GM21717 (cell line): Measurements from ENCODE around the gene CPEB3.

ENCODE experiments used
- ATAC-seq: cut with Tn5 transposase; IDR thresholded peaks from one replicate; pipeline ENCODE4 v1.9.1; 2021; ENCODE audit warnings: mild to moderate bottlenecking, moderate library complexity; ENCODE audit not compliant: unreplicated experiment

Gene CPEB3

DNA sequence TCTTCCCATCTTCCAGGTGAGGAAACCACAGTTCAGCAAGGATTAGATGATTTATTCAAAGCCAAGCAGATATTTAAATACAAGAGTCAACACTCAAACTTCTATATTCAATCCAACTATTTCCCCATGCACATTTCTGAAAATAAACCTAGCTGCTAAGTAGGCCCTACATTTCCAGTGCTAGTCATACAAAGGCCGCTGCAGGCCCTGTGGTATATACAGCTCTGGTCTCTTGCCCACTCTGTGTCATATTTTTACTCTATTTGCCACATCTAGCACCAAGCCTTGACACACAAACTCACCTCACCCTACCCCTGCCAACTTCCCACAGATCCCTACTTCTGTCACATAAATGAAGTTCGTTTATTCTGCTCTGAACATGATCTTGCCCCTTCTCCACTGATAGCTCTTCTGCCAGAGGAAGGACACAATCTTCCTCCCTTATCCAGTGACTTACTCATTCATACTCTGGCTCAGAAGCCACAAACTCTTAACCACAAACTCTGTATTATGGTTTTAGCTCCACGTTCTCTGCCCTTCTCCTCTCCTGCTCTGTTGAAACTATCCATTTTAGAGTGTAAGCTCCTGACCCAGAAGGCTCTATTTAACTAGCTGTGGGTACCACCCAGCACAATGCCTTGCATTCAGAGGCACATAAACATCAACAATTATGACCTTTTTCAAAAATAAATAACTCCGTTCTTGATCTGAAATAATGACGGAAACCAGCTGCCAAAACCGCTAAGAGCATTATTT, 180.7 kb downstream of the CPEB3 start:
- ATAC-seq, result no peak

DNA sequence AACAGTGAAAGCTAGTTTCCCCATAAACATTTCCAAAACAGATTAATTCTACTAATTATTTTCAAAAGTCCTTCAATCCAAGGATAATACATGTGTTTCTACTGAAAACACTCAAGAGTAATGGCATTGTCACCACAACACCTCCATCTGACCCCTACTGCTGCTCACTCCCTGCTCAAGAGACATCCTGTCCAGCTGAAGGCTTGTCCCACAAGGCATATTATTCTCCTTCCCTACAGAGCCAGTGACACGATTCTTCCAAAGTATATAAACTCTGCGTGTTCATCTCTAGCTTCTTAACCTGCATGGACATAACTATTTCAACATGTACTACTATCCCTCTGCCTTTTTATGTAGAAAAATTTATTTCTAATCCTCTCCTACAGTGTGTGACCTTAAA, 182.1 kb downstream of the CPEB3 start:
- no peak for ATAC-seq

DNA sequence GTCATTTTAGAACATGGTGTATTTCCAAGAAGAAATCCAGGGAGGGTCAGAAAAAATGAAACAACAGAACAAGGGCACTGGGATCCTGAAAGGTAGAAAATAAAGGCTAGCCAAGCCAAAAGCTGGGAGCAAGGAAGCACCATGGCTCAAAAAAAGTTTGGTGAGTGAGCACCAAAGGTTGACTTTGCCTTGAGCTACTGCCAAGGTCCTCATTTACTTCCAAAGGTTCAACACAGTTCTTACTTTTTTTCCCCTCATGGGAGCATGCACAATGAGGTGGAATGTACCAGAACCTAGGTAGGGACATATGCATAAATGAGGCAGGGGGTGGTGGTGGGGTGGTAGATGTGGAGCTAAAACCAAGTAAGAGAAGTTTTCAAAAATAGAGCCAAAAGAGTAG, 182.8 kb downstream of the CPEB3 start:
- ATAC-seq, result no peak

DNA sequence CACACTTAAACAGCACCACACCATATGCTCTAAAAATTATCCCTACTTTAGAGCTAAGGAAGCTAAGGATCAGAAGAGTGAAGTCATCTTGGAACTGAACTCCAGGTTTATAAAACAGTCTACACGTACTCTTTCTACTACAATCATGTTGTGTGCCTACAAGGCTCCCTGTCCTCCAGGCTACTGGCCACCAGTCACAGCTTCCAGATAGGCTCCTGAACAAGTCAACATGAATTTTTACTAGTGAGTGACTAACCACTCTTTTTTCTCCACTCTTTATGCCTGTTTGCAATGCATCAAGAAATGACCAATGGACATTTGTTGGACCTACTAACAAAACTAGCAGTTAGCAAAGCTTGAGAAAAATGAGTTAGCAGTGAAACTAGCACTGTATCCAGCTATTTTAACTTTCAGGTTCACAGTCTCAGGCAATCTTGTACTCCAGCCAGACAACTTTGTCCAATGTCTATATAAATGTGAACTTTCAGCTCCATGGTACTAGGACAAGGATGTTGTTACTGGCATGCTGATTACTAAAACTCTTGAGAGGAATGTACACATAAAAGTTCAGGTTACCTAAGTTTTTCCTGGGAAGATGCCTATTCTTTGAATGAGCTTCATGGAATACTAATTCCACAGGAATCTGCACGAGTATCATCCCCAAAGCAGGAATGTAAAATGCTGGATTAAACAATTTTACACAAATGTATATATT, 187.3 kb downstream of the CPEB3 start:
- ATAC-seq, result no peak

DNA sequence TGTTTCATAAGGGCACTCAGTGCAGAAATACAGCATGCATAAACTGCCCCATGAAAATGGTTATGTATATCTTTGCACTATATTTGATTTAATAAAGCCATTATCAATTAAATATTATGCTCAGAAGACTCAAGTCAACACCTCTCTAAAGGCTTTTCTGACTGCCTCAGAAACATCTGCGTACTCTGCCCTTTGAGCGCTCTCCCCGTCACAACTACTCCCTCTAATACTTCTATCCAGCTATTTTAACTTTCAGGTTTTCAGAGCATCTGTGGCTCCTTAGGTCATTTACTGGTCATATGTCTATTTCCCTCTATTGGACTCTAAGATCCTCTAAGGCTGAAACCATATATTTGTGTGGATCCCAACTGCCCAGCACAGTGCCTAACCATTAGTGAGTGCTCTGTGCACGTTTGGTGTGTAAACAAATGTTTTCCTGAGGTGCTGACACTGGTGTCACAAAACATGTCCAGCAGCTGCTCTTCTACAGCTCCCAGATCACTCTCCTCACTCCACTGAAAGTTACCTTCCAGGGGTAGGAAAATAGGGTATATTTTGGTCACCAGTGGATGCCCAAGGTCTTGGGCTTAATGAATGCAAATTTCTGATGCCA, 188.2 kb downstream of the CPEB3 start:
- no peak for ATAC-seq

DNA sequence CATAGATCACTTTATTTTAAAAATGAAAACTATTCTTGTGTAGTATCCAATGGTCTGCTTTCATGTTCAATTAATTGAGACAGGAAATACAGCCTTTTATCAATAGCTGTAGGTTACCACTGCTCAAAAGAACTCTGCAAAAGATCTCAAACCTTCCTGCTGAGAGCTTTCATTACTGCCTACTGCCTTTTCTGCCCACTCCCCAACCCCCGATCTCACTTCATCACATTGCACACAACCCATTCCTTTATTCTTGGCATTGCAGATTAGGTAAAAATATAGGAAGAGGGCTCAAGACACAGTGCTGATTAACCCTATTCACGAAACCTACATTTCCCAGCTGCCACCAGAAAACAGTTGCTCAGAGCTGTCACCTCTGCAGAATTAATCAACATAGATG, 195.9 kb downstream of the CPEB3 start:
- ATAC-seq, result no peak

DNA sequence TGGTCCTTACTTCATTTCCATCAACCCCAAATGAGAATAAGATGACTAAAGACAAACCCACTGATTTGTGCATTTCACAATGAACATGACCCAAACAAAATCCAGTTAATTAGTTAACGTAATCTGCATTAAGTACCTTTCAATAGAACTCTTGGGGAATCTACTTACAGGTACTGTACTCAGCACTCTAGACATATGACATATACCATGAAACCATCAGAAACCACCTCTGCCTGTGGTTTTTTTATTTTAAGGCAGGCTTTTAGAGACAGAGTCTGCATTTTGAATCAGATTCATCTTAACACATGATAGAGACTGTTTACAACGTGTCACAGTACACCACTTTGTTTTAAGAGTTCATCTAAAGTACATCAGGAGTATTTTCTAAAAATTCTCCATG, 198.9 kb downstream of the CPEB3 start:
- peak; percentile 66 for ATAC-seq

DNA sequence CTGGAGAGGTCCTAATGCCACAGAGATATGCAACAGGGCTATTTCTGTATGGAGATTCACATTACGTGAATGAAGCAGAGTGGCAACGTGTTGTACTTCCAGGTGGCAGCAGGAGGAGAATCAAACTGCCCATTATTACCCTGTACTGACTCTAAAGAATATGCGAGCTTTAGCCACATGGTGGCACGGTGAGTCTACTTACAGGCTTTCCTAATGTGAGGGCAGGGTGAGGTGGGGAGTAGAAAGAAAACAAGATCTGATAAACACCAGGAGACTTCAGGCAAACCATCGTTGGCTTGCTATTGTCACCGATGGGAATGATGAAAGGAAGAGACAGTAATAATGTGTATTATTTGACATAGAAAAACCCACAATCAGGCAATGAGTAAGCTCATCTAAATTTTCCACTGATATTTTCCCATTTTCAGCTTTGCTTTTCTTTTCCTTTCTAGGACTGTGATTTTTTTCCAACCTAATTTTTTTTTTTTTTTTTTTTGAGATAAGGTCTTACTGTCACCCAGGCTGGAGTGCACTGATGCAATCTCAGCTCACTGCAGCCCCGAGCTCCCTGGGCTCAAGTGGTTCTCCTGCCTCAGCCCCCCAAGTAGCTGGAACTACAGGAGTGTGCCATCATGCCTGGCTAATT, 203.0 kb downstream of the CPEB3 start:
- peak; percentile 83 for ATAC-seq

DNA sequence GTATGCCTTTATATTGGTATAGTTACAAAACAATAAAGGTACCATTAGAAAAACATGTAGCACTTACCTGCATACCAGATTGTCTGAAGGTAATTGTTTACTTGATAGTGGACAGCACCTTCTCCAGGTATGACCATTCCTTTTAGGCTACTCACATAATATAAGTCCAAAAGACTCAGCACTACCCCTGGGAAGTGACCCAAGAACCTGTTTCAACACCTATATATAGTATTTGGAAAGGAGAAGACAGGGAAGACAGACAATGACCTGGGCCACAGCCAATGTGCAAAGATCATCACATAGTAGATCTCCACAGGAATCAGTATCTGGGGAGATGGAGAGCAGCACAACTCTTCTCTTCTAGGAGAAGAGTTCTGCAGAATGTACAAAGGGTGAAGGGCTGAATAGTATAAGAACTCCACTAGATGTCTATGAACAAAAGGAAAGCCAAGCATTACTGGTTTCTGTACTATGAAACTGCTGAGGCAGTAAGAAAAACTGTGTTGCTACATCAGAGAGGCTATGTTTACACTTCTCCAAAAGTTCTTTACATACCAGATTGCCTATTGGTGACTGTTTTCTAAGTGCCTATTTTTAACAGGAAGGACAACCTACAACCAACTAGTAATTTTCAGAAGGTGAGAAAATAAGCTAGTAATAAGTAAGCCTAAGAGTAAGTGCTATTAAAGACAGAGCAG, 208.1 kb downstream of the CPEB3 start:
- ATAC-seq, result no peak

DNA sequence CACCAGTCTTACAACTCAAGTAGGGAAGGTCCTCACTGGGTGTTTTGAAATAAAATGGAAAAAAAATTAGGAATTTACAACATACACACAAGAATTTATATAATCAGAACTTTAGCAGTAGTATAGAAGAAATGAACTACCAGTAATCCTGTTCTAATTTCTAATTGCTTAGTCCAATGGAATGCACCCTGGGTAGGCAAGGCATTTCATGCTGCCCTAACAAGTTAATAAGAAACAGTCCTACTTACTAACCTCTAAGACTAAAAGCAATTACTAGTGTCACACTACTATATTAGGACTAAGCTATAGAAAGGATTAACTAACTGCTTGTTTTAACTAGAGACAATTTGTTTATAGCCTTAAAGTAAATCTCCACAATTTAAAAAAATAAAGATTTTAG, 209.2 kb downstream of the CPEB3 start:
- ATAC-seq, result no peak

DNA sequence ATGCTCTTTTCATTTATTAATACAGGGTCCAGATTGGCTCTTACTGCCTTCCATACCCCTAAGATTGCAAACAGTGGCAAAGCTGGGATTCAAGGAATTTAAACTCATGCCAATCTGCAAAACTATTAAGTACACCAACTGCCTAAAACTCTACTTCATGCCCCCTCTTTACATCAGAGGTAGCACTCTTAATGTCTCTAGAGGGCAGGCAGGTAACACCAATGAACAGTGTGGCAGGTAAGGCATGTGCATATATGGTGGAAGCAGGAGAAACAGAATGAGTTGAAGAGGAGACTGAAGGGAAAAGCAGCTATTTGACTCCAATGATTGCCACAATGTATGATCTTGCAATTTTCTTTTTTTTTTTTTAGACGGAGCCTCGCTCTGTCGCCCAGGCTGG, 210.6 kb downstream of the CPEB3 start:
- no peak for ATAC-seq

DNA sequence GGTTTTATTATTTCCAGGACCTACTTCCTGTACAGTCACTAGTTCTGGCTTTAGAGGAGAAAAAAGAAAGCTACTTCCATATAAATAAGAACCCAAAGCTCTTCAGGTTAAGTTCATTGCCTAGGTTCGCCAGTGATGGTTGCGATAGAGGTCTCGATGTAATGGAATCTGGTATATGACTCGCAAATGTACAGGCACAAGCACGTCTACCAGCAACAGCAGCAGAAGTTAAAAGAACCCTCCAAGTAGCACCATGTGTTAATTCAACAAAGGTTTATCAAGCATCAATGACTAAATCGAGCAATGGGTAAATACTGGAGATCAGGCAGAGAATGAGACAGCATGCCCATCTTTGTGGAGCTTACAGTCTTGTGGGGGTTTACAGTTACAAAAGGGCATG, 211.9 kb downstream of the CPEB3 start:
- no peak for ATAC-seq

DNA sequence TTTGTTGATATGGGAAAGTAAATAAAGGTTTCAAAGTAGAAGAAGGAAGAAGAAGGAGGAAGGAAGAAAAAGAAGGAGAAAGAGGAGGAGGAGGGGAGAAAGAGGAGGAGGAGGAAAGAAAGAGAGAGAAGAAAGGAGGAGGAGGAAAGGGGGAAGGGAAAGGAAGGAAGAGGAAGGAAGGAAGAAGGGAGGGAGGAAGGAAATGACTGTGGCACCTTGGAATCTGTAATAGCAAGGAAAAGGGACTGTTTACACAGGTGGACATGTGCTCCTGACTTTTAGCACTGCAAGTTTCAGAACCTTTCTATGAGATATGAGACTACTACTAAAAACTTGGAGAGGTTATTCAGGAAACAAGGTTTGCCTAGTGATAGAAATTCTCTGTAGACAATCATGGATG, 214.2 kb downstream of the CPEB3 start:
- ATAC-seq, result no peak

DNA sequence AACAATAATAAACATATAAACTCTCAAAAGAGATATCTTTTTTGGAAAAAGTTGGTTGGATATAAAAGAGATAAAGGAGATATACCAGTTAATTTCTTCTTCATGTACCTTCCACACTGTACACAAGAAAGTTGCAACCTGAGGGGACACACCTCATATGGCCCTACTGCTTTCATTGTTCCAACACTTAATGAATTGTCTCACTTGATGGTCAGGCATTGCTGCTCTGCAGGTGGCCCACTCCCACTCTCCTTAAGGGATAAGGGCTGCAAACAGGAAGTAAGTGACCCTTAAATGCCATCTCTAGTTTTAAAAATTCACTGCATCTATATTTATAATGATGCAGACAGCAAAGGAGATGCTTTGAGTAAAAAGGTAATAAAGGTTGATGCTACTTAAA, 215.0 kb downstream of the CPEB3 start:
- no peak for ATAC-seq

DNA sequence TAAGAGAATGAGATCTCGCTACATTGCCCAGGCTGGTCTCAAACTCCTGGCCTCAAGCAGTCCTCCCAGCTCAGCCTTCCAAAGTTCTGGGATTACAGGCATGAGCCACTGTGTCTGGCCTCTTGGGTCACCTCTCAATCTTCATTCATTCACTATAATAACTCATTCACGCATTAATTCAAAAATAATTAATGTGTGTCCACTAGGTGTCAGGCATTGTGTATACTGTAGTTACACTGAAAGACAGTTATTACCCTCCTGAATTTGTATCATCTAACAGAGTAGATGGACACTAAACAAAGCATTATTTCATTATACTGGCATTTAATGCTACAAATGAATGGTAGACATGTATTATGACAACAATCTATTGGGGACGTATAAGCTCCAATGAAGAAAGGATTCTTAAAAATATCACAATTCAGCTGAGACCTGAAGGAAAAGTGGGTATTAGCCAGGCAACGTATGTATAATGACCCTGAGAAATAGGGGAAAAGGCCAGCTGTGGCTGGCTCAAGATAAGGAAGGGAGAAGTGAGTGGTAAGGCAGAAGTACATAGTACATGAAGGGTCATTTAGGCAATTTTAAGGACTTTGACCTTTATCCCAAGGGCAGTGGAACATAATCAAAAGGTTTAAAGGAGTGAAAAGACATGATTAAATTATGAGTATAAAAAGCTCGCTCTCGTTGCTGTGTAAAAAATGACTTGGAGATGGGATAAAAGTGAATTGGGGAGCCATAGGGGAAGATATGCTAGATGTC, 216.6 kb downstream of the CPEB3 start:
- ATAC-seq, result no peak

DNA sequence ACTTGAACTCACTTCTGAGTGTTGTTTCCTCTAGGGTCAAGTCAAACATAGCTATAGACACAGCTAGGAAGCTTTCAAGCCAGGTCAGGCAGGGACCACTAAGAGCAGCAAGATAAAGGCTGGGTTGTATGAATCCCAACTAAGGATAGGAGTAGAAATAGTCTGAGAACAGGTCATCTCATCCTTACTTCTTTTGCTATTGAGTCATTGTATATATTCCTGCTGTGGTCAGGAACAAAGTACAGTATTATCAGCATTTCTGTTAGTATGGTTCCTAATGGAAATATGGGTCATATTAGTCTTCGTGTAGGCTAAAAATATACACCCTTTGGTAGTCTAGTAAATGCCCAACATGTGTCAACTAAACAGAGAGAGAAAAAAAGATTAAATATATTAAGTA, 222.0 kb downstream of the CPEB3 start:
- ATAC-seq, result no peak

DNA sequence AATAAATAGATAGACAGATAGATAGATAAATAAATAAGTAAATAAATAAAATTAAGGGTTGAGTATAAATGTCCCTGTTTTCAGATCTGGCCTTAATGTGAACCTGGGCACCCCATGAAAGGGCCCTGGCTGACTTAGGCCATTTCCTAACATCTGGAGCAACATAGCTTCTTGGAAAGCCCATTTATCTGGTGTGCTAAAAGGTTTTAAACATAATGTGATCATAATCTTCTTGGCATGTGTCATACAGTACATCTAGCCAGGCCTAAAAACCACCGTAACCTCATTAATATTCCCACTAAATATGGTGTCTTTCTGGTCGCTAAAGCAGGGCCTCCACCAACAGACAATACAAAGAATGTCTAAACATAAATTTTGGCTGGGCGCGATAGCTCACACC, 224.5 kb downstream of the CPEB3 start:
- ATAC-seq, result no peak

DNA sequence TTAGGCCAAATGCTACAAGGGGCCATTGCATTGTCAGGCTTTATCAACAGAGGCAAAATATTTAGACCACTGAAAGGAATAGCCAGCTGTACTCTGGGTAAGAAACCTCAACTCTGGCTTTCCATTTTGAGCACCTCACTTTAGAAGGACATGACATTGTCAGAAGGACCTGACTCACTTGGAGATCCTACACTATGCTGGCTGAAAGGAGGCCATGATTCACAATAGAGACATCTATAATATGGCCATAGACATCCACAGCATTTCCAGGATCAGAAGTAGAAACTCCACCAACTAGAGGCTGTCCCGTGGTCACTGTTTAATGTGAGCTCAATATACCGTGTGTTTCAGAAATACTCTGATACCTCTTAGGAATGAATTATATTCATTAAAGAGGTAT, 226.4 kb downstream of the CPEB3 start:
- ATAC-seq, result no peak

DNA sequence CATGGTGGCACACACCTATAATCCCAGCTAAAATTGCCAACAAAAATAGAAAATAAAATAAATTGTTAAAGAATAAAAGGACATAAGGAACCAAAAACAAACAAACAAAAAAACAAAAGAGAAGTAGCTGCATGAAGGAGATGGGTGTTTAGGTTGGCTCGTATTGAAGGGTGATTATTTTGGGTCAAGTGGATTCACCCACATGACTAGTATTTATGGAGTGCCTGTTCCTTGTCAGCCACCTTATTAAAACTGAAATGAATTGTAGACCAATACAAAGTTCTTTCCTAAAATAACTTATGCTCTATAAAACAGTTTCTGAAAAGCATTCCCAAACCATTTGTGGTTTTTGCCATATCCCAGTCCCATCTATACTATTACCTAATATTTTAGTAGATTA, 228.6 kb downstream of the CPEB3 start:
- no peak for ATAC-seq

DNA sequence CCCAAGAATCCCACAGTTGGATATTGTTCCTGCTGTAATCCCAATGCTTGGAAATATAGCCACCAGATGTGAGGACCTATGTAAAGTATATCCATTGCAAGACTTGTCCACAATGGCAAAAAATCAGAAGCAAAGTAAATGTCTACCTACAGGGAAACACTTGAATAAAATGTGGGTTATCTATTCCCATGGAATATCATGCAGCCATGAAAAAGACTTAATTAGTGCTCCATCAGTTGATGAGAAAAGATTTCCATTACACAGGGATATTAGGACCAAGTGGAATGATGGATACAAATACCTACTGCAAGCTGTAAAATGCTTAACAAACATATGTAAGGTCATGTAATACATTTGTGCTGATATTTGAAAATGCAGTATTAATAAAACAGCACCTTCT, 236.1 kb downstream of the CPEB3 start:
- ATAC-seq, result no peak
